COLO829 (cell line): Measurements from ENCODE around the gene KSR1.
A peak's percentile ranks its signal among the peaks of the same experiment; 100 is the strongest.

ENCODE experiments used
- DNase-seq: peaks from one replicate; pipeline ENCODE4 v3.0.0; 2012; ENCODE audit warnings: low spot score

KSR1 gene

DNA sequence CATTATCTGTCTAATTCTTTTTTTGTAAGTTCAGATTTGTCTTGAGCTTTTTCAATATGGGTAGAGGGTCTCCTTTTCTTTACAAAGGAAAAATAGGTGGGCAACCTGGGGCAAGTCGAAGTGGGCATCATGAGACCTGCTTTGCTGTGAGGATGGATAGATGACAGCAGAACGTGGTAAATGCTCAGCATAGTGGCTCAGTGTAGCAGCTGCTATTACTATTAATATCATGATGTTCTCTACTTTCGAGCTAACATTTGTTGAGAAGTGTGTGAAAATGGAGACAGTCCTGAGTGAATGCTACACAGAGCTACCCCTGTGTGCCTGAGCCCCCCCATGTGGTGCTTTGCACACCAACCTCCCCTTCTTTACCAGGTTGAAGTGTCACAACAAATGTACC, 135.7 kb downstream of the KSR1 start:
- no peak for DNase-seq

DNA sequence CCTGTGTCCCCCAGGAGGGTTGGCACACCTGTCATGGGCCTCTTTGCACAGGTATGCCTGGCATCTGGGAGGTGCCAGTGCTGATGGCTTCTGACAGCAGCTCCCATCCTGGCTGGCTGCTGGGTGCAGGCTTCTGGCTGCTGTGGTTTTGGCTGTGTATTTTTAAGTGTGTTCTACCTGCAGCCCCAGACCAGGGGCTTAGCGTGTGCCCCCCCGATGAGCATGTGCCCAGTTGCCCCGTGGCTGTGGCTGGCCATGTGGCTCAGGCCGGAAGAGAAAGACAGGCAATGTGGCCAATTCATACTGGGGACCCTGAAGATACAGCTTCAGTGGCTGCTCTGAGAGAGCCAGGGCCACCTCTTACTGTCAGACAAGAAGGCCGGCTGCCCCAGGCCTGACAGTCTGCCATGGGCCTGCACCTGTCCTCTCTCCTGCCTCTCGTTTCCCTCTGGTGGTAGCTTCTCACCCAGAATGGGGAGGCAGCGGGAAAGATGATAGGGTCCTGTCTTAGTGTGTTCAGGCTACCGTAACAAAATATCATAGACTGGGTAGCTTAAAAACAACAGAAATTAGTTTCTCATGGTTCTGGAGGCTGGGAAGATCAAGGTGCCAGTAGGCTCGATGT, 137.1 kb downstream of the KSR1 start:
- no peak for DNase-seq

- no peak for DNase-seq
Measured at GRCh38 chr17:27593857-27594255, 137.6 kb downstream of the KSR1 start.

- no peak for DNase-seq
Measured at GRCh38 chr17:27595208-27595607, 139.0 kb downstream of the KSR1 start.

GRCh38 chr17:27596096-27596495, 139.8 kb downstream of the KSR1 start:
- no peak for DNase-seq

DNA sequence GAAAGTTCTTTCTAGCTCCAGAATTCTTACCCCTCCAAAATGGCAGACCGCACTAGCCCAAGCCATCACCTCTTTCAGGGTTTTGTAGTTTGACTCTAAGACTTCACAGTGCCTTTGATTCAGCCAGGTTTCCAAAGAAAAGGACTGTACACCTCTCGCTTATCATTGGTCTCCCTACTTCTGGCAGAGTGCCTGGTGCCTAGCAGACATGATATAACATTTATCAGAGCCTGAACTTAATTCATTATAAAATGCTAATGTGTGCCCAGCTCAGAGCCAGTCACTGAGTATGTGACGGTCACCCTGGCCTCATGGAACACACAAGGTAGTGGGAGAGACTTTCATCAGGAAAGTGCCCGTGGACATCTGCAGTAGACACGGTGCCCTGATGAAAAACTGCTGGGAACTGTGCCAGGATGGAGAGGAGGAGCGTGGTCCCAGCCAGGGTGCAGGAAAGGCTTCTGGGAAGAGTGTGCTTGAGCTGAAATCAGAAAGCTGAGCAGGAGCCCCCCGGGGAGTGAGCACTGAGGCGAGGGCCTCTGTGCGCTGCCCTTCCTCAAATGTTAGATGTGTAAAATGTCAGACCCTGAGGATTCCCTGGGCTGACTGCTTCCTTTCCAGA, 140.4 kb downstream of the KSR1 start:
- DNase-seq: no peak

DNA sequence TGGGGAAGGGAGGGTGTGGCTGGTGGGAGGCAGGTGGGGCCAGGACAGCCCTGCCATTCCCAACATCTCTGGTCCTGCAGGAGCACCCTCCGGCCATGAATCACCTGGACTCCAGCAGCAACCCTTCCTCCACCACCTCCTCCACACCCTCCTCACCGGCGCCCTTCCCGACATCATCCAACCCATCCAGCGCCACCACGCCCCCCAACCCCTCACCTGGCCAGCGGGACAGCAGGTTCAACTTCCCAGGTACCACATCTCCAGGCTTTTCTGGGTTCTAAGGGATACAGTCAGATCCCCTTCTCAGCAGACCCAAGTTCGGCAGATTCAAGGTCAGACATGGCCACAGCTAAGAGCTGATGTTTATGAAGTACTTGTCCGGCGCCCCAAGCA, 140.9 kb downstream of the KSR1 start:
- DNase-seq: no peak

DNA sequence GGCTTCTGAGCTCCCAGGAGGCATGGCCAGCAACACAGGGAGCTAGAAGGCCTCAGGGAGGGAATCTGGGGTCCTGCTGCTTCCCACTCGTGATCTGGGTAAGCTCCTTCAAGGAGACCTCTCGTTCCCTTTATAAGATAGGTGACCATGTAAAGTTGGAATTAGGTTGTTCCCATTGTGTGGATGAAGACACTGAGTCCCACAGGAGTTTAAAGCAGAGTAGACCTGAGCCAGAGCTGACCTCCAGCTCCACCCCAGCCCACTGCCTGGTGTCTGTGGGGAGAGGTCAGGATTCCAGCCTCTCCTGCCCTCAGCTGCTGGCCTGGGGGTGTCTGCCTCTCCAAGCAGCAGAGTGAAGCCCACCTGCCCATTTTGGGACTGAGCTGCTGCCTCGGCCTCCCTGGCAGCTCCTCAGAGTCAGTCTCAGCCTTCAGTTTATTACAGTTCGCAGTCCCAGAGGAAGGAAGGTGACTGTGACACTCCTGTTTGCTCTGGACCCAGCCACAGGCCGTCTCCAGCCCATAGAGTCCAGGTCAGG, 141.6 kb downstream of the KSR1 start:
- no peak for DNase-seq

DNA sequence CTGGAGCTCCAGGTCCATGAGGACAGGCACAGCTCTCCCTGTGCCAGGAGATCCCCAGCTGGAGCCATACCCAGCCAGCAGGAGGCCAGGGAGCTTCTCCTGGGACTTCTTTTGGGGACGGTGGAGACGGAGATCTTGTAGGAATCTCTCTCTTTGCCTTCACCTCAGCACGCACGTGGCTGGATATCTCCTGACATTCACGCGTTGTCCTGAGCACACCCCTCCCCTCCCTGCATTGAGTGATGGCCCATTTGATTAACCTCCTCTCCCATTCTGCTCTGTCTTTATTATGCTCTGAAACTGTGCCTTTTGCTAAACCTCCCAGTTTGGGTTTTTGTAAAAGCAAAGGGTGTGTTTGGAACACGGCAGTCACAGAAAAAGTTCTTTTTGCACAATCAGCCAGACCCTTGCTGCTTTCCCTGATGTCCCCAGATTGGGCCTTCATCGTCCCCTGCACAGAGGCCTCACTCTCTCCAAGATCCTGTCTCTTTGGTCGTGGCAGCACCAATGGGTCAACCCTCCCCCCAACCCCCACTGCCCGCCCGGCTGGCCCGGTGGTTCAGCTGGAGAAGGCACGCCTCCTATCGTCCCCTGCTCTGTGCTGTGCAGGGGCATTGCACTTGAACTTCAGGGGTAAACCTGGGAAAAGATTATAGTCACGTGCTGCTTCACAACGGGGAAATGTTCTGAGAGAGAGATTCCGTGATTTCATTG, 142.2 kb downstream of the KSR1 start:
- DNase-seq: no peak

DNA sequence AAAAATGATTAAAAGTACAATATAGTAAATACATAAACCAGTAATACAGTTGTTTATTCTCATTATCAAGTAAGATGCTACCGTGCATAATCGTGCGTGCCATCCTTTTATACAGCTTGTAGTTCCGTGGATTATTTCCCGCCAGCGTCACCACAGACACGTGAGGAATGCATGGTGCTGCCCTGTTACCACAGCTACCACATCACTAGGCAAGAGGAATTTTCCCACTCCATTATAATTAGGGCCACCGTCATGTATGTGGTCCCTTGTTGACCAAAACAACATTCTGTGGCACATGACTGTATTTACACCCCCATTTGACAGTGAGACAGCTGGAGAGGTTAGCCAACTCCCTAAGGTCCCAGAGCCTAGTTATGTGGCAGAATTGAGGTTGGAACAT, 144.2 kb downstream of the KSR1 start:
- DNase-seq: no peak

- DNase-seq: peak; percentile 85
Measured at GRCh38 chr17:27601069-27601974, 145.1 kb downstream of the KSR1 start.

- no peak for DNase-seq
Measured at GRCh38 chr17:27601975-27602302, 145.7 kb downstream of the KSR1 start.

DNA sequence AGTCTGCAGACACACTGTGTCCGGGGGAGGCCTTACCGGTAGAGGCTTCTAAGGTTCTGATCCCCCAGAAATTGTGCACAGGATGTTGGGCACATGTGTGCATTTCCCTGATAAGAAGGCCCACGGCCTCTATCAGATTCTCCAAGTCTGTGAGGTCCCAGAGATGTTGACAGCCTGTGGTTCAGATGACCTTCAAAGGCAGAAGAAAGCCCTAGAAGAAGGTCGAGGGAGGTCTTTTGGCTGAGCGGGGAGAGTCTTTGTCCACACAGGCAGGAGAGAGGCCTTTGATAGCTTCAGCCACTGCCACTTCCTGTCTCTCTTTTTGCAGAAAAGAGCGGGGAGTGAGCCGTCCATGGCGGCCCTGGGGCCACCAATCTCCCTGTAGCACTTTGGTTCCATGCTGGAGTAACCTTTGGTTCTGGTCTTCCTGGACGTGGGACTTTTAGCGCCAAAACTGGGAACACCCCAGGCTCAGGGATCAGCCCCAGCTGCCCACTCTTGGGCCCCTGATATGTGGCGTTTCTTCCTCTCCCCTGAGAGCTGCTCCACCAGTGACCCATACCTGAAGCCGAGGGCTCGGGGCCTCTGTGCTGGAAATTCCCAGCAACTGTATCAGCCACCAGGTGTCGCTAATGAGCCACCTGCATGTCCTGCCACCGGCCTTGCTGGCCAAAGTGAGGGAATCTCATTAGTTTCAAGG, 146.6 kb downstream of the KSR1 start:
- DNase-seq: peak; percentile 90

DNA sequence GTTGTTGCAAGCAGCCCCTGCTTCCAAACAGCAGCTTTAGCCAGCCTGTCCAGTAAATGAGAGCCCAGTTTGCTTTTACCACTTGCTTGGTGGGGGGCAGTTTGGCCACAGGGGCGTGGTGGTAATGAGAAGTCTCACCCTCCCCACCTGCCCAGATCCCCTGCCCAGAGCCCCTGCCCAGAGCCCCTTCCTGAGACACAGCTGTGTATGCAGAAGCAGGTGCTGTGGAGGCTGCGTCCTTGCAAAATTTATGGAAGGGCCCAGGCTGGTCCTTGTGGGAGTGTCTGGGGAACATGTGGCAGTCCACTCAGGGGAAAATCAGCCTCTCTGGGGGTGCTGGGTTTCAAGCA, 147.1 kb downstream of the KSR1 start:
- DNase-seq: no peak

DNA sequence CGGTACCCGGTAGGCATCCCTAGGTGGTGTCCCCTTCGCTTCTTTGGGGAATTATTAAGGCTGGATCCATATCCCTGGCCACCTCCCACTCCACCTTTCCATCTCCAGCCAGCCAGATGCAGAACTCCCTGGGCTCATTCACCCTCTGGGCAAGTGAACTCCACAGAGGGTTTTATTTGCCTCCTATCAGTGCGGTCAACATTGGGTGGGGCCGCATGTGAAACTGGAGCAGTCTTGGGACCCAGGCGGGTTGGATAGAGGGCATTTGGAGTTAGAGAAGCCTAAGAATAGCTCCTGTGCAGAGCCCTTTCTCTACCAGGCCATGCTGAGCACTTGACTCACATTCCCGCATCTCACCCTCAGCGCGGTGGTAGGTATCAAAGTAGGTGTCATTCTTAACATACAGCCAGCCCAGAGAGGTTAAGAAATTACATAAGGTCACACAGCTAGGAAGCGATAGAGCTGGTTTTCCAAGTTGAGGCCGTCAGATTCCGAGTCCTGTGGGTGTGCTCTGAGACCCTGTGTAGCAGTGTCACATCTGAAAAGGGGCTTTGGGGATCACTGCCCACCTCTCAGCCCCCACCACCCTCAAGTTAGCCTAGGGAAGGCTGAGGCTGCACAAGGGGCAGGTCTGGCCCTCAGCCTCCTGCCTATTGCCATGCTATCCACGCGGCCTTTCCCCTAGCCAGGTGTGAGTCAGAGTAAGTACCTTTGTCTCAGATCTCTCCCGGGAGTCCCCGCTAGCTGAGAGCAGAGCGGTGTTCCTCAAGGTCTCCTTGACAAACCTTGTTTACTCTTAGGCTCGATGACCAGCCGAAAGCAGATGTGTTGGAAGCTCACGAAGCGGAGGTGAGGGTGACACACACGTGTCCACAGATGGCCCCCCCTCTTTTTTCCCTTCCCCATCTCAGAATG, 147.9 kb downstream of the KSR1 start:
- DNase-seq: no peak

GRCh38 chr17:27605409-27605808, 149.2 kb downstream of the KSR1 start:
- DNase-seq: no peak

DNA sequence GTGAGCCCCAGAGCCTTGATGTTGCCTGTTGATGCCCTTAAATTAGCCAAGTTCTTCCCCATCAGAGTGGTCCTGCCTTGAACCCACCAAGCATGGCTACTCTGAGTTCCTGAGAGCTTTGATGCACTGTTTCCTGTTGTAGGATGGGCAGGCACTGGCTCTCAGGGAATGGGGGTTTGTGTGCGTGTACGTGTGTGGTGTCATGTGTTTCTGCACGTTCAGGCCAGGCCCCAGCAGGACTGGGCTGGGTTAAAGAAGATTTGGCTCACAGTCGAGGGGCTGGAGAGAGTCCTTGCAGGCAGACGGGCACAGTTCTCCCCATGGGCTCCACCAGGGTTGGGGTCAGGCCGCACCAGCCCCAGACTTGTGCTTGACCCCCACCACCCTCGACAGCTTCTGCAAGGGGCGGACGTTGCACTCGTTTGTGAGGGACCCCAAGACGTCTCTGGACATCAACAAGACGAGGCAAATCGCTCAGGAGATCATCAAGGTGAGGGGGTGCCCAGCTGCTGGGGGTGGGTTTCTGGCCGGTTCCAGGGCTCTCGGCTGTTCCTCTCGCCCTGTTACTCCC, 151.4 kb downstream of the KSR1 start:
- no peak for DNase-seq

DNA sequence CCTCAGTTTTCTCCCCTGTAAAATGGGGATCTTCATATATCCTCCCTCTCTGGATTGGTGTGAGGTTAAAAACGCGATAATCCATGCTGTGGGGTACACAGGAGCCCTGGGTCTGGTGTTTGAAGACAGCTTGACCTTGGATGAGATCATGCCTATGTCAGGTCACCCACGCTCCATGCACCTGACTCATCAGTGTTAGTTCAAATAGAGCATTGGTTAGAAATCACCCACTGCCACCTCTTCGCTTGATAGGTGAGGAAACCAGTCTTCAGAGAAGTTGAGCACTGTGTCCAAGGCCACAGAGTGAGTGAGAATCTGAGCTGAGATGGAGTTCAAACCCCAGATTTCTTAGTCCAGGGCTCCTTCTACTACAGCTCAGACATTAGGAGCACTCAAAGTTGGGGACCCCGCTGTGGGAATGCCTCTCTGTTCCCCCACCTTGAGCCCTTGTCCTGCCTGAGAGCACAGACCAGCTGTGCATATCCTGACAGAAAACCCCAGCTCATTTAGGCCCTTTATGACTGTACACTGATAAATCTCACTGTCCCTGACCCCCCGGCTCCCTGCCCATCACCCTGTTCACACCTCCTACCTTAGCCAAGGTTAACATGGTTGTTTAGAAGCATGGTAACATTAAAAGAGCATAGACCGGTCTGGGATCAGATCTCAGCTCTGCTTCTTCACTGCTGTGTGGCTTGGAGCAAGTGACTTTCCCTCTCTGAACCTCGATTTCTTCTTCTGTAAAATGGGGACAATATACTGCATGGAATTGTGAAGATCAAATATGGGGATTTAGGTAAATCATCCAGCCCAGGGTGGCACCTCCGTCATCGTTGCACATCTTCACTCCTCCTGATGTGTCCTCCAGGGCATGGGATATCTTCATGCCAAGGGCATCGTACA, 152.3 kb downstream of the KSR1 start:
- DNase-seq: no peak

- DNase-seq: peak; percentile 23
Measured at GRCh38 chr17:27609611-27610303, 153.5 kb downstream of the KSR1 start.
